ENCODE results near the gene SHOX. TPM values are rescaled to one million over a fixed set of nuclear protein-coding genes. Genes with fewer than 3 reads are reported as not detected.

Gene SHOX
- polyA plus RNA-seq, 2 of the 4 experiments (the other 2 are of a cell fraction): not detected

DNA sequence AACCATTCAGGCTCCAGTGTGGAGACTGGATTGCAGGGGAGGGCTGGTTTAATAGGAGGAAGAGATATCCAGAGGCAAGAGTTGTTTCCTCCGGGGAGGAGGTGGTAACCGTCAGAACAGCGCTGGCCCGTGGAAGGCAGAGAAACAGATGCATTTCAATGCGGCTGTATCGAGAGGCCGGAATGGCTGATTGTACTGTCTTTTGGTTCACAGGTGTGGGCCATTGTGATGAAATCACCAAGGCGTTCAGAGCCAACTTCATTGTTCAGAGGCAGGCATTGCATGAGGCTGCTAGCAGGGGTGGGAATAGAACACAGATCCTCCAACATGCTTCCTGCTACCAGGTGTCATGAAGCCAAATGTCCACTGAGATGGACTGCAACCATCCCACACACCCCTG is 53.0 kb downstream of the SHOX start:
- 46% methylated on average over 8 of the region's 8 CpGs for WGBS (ENCODE audit: missing lambda C conversion rate)
- DNase-seq (ENCODE audit: low read depth in 1 of 2, low spot score in 1 of 2) (no peak), FAIRE-seq (no peak), ATAC-seq (peak in 1 of 2 experiments; percentile 34; a peak in 1 of 6 replicates)
- no peaks in the 10 kb centered on the region for H3K4me1 ChIP-seq
- H3K4me2 ChIP-seq: no peak overlapping the region
- no peak overlapping the region for H3K27ac ChIP-seq
- H3K4me3 ChIP-seq: no peak overlapping the region
- TF ChIP-seq MAZ (IDR thresholded peaks at IDR 0.05; ENCODE audit: borderline replicate concordance, low read depth, low read length) (no peak), RARB (CRISPR knock-in tag; IDR thresholded peaks at IDR 0.05) (no peak), RNF2 (IDR thresholded peaks at IDR 0.05; ENCODE audit: borderline replicate concordance, low read depth) (no peak)
- TF ChIP-seq, protein P1, sequence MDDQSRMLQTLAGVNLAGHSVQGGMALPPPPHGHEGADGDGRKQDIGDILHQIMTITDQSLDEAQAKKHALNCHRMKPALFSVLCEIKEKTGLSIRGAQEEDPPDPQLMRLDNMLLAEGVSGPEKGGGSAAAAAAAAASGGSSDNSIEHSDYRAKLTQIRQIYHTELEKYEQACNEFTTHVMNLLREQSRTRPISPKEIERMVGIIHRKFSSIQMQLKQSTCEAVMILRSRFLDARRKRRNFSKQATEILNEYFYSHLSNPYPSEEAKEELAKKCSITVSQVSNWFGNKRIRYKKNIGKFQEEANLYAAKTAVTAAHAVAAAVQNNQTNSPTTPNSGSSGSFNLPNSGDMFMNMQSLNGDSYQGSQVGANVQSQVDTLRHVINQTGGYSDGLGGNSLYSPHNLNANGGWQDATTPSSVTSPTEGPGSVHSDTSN (IDR thresholded peaks at IDR 0.05): no peak
- TF ChIP-seq, protein P2, sequence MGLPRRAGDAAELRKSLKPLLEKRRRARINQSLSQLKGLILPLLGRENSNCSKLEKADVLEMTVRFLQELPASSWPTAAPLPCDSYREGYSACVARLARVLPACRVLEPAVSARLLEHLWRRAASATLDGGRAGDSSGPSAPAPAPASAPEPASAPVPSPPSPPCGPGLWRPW (IDR thresholded peaks at IDR 0.05): no peak
- ChIA-PET POLR2A (no interaction called here), CTCF (no interaction called here)
- H3K9me3 ChIP-seq: peaks cover 4% of the 10 kb centered on the region; the same call in 1 of the 3 replicates

GRCh38 chrX:685120-686032 is 54.8 kb downstream of the SHOX start:
- ATAC-seq (no peak), DNase-seq (ENCODE audit: low read depth in 1 of 2, low spot score in 1 of 2) (no peak), FAIRE-seq (no peak)
- ChIA-PET CTCF (no interaction called here), POLR2A (no interaction called here)
- Histone ChIP-seq H3K4me2 (no peak overlapping the region), H3K4me1 (no peaks in the 10 kb centered on the region), H3K27ac (no peak overlapping the region), H3K9me3 (peaks cover 4% of the 10 kb centered on the region; the same call in 1 of the 3 replicates), H3K4me3 (no peak overlapping the region)
- TF ChIP-seq ESRRA (IDR thresholded peaks at IDR 0.05; ENCODE audit: borderline replicate concordance, low read length): no peak
- no peak for TF ChIP-seq RFX5 (IDR thresholded peaks at IDR 0.05)
- no peak for TF ChIP-seq MAZ (IDR thresholded peaks at IDR 0.05; ENCODE audit: borderline replicate concordance, low read depth, low read length)
- no peak for TF ChIP-seq HOXB5 (CRISPR knock-in tag; IDR thresholded peaks at IDR 0.05)
- TF ChIP-seq MYC (IDR thresholded peaks at IDR 0.05; ENCODE audit: borderline replicate concordance, low read length): no peak
- whole genome bisulfite sequencing (ENCODE audit: missing lambda C conversion rate): 45% methylated on average over 13 of the region's 13 CpGs

DNA sequence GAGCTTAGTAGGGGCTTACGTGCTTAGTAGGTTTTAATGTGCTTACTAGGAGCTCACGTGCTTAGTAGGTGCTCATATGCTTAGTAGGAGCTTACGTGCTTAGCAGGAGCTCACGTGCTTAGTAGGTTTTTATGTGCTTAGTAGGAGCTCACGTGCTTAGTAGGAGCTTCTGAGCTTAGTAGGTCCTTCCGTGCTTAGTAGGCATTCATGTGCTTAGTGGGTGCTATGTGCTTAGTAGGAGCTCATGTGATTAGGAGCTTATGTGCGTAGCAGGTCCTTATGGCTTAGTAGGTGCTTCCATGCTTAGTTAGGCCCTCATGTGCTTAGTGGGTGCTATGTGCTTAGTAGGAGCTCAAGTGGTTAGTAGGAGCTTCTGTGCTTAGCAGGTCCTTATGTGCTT is 59.4 kb downstream of the SHOX start:
- no peak for ATAC-seq
- no peak for FAIRE-seq
- no peak overlapping the region for H3K27ac ChIP-seq
- no peak overlapping the region for H3K4me3 ChIP-seq
- 66% methylated on average over 7 of the region's 7 CpGs for WGBS (ENCODE audit: missing lambda C conversion rate)
- CTCF ChIA-PET: no interaction called here
- POLR2A ChIA-PET: no interaction called here
- no peak for DNase-seq (ENCODE audit: low read depth in 1 of 2, low spot score in 1 of 2)
- H3K4me1 ChIP-seq: no peaks in the 10 kb centered on the region
- H3K9me3 ChIP-seq: peaks cover 3% of the 10 kb centered on the region; the same call in 1 of the 3 replicates
- no peak overlapping the region for H3K4me2 ChIP-seq
- TF ChIP-seq RCOR1 (IDR thresholded peaks at IDR 0.05; ENCODE audit: low read depth, low read length): no peak
- TF ChIP-seq USF2 (IDR thresholded peaks at IDR 0.05): no peak
- TF ChIP-seq, protein P3, sequence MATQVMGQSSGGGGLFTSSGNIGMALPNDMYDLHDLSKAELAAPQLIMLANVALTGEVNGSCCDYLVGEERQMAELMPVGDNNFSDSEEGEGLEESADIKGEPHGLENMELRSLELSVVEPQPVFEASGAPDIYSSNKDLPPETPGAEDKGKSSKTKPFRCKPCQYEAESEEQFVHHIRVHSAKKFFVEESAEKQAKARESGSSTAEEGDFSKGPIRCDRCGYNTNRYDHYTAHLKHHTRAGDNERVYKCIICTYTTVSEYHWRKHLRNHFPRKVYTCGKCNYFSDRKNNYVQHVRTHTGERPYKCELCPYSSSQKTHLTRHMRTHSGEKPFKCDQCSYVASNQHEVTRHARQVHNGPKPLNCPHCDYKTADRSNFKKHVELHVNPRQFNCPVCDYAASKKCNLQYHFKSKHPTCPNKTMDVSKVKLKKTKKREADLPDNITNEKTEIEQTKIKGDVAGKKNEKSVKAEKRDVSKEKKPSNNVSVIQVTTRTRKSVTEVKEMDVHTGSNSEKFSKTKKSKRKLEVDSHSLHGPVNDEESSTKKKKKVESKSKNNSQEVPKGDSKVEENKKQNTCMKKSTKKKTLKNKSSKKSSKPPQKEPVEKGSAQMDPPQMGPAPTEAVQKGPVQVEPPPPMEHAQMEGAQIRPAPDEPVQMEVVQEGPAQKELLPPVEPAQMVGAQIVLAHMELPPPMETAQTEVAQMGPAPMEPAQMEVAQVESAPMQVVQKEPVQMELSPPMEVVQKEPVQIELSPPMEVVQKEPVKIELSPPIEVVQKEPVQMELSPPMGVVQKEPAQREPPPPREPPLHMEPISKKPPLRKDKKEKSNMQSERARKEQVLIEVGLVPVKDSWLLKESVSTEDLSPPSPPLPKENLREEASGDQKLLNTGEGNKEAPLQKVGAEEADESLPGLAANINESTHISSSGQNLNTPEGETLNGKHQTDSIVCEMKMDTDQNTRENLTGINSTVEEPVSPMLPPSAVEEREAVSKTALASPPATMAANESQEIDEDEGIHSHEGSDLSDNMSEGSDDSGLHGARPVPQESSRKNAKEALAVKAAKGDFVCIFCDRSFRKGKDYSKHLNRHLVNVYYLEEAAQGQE (IDR thresholded peaks at IDR 0.05): no peak
- TF ChIP-seq HOXB5 (CRISPR knock-in tag; IDR thresholded peaks at IDR 0.05): no peak
- TF ChIP-seq CBX2 (IDR thresholded peaks at IDR 0.05; ENCODE audit: borderline replicate concordance, low read depth): no peak
- TF ChIP-seq JUNB (IDR thresholded peaks at IDR 0.05): no peak
- no peak for TF ChIP-seq MAFK (IDR thresholded peaks at IDR 0.05; ENCODE audit: partially characterized antibody)
- TF ChIP-seq RAD21 (conservative IDR thresholded peaks at IDR 0.05 in 1 of 2, IDR thresholded peaks at IDR 0.05 in 1 of 2): no peak
- TF ChIP-seq, protein P4, sequence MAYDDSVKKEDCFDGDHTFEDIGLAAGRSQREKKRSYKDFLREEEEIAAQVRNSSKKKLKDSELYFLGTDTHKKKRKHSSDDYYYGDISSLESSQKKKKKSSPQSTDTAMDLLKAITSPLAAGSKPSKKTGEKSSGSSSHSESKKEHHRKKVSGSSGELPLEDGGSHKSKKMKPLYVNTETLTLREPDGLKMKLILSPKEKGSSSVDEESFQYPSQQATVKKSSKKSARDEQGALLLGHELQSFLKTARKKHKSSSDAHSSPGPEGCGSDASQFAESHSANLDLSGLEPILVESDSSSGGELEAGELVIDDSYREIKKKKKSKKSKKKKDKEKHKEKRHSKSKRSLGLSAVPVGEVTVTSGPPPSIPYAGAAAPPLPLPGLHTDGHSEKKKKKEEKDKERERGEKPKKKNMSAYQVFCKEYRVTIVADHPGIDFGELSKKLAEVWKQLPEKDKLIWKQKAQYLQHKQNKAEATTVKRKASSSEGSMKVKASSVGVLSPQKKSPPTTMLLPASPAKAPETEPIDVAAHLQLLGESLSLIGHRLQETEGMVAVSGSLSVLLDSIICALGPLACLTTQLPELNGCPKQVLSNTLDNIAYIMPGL (CRISPR knock-in tag; IDR thresholded peaks at IDR 0.05; ENCODE audit: borderline replicate concordance): no peak
- no peak for TF ChIP-seq ZFP36 (IDR thresholded peaks at IDR 0.05; ENCODE audit: borderline replicate concordance, partially characterized antibody)
- no peak for TF ChIP-seq TFCP2L1 (CRISPR knock-in tag; IDR thresholded peaks at IDR 0.05)
- TF ChIP-seq MAX (IDR thresholded peaks at IDR 0.05): no peak
- TF ChIP-seq KDM1A (IDR thresholded peaks at IDR 0.05; ENCODE audit: low read depth): no peak
- no peak for TF ChIP-seq CHD4 (IDR thresholded peaks at IDR 0.05; ENCODE audit: borderline replicate concordance)
- TF ChIP-seq ZC3H11A (IDR thresholded peaks at IDR 0.05): no peak
- no peak for TF ChIP-seq HDAC2 (IDR thresholded peaks at IDR 0.05)
- no peak for TF ChIP-seq NPAS2 (CRISPR knock-in tag; IDR thresholded peaks at IDR 0.05; ENCODE audit: borderline replicate concordance)
